MV-4-11 (cell line): ENCODE results near the gene TCF12.
A peak's percentile ranks its signal among the peaks of the same experiment; 100 is the strongest.
"Not testable (repeated sequence)": the region's sequence is repeated elsewhere in the genome, so short reads cannot be mapped to it uniquely, and the experiment has no call there.

Experiments
- DNase-seq: peaks from one replicate; lab custom pipeline; 2025; lab: John Stamatoyannopoulos, UW

Gene TCF12

DNA sequence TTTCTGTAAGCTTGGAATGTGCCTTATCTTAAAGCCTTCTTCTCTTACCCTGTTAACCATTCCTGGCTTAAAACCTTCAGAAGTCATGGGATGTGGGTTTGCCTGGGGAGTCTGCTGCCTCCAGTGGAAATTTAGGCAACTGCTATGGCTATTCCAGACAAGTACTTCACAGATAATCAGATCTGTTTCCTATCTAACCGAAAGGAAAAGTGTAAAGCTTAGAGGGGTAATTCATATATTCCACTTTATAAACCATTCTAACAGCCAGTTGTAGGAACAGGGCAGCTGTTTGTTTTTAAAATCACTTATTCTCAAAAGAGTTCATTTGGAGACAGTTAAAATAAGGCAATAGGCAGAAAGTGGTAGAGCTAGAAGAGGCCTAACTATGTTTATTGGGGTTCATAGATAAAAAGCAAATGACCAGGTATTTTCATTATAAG, 219.9 kb downstream of the TCF12 start:
- DNase-seq, result peak; percentile 18

DNA sequence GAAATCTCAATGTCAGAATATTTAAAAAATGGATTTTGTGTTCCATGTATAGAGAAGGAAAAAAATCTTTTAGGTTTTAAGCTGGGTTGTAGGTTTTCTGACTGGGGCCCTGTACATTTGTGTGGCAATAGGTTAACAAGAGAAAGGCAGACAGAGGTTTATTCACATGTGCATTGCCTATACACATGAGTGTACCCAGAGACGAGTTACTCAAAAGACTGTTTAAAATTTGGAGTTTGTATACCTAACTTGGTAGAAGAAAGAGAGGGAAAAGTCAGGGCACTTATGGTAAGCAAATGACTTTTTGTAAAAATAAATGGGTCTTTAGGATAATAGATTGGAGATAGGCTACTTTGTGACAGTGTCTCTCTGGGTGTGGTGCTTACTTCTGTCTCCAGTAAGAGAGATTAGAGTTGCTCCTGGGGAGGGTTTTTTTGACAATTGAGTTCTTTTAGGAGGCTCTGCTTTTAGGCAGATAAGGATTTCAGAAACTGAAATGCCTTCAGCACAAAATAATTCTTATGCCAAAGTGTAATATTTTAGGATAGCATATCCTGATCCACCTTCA, 225.2 kb downstream of the TCF12 start:
- no peak for DNase-seq

GRCh38 chr15:57144448-57144847, 226.0 kb downstream of the TCF12 start:
- DNase-seq, result peak; percentile 18

GRCh38 chr15:57146506-57147201, 228.2 kb downstream of the TCF12 start:
- peak; percentile 57 for DNase-seq

DNA sequence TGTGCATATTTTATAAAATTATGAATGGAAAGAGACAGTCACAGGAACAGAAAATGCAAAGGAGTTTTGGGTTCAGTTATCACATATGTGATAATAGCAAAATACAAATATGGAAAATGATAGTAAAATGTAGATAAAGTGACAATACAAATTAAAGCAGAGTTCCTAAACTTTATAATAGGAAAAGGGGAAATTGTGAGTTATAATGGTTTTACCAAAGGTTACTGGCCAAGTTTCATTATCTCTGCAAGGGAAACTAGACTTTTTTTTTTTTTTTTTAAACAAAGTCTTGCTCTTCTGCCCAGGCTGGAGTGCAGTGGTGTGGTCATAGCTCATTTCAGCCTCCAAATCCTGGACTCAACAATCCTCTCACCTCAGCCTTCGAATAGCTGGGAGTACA, 229.2 kb downstream of the TCF12 start:
- DNase-seq, result peak; percentile 2

DNA sequence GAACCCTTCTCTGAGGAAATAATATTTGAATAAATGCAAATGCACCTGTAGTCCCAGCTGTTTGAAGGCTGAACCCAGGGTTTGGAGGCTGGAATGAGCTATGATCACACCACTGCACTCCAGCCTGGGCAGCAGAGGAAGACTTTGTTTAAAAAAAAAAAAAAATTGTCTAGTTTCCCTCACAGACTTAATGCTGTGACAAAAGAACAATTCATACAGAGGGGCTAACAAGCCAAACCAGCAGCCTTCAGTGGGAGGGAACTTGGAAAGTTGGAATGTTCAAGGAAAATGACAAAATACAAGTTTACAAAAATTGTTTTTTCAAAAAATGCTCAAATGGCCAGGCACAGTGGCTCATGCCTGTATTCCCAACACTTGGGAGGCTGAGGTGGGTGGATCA, 229.8 kb downstream of the TCF12 start:
- DNase-seq, result no peak

DNA sequence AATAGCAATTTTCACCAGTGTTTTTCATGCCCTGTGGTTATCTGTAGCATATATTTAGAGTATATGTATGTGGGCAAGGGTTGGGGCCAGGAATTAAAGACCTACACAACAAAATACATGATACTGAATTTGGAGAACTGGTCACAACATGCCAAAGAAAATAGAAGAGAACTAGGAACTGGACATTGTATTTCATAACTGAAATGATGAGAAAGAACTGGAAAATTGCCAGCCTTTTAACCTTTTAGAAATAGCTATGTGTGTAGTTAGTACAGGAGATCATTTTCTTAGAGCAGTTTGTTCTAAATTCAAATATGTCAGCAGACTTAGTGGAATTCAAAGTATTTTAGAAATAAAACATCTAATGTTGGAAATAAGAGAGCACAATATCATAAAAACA, 230.8 kb downstream of the TCF12 start:
- peak; percentile 49 for DNase-seq

DNA sequence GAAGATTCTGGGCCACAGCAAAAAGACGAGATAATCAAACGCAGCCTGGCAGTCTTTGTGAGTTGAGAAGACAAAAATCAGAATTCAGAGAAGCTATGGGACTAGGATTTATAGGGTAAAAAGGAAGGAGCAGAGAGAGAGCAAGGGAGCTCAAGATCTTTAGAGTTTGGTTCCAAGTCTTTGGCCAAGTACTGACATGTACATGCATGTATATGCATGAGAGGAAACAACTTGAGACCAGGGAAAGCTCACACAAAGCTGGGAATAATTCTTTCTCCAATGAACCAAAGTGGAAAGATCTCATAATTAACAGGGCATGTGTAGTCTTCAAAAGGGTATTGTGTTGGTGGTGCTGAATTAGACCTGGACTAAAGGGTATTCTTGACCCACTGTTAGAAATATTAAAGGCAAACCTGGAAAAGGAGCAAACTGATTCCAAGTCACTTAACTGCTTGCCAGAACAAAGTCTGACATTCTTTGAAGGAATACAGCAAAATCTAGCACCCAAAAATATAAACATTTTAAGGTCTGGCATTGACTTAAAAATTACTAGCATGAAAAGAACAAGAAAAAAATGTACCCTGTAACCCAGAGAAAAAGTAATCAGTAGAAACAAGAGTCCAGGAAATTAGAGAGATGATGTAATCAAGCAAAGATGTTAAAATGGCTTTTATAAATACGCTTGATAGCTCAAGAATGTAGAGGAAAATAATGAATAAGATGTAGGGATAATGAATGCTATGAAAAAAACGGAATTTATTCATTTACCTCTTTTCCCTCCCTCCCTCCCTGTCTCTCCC, 231.8 kb downstream of the TCF12 start:
- DNase-seq, result no peak

GRCh38 chr15:57150866-57151203, 232.4 kb downstream of the TCF12 start:
- not testable (repeated sequence) for DNase-seq

GRCh38 chr15:57152133-57152532, 233.7 kb downstream of the TCF12 start:
- no peak for DNase-seq

GRCh38 chr15:57152666-57153539, 234.5 kb downstream of the TCF12 start:
- DNase-seq, result peak; percentile 72

GRCh38 chr15:57156210-57156884, 237.9 kb downstream of the TCF12 start:
- DNase-seq, result no peak

DNA sequence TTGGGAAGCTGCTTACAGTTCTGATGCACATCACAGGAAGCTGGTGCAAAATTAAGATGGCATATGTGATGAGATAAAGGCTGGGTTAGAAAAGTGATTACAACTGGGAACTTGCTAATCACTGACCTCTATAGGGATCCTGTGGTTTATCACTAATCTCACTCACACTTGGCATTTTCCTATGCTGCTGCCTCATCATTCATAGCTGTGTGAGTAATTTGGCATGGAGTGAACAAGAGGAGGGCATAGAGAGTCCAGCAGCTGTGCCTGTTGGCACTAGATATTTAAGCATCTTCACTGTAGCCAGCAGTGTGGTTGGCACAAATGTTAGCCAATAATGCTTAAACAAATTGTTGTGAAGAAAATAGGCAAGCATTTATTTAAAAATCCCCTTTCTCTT, 240.1 kb downstream of the TCF12 start:
- DNase-seq, result peak; percentile 20

- no peak for DNase-seq
These were observed 240.7 kb downstream of the TCF12 start for GRCh38 chr15:57158997-57159668.

DNA sequence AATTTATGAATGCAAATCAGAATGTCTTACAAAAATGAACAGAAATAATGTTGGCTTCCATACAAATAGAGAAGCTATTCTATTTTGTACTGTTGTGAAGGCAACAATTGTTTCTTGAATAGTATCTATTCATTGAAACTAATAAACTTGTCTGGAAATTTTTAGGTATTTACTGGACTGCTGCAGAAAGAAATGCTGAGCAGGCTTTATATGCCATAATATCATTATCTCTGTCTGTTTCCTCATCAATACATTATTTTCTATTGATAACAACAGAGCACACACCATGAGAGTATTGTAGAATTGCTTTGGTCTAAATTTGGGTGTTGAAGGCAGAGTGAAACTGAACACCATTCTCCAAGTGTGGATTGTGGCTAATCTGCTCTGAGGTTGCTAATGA, 241.3 kb downstream of the TCF12 start:
- DNase-seq, result no peak

- DNase-seq, result no peak
These were observed 242.5 kb downstream of the TCF12 start for GRCh38 chr15:57160823-57161560.

GRCh38 chr15:57164251-57164650, 245.8 kb downstream of the TCF12 start:
- peak; percentile 24 for DNase-seq

DNA sequence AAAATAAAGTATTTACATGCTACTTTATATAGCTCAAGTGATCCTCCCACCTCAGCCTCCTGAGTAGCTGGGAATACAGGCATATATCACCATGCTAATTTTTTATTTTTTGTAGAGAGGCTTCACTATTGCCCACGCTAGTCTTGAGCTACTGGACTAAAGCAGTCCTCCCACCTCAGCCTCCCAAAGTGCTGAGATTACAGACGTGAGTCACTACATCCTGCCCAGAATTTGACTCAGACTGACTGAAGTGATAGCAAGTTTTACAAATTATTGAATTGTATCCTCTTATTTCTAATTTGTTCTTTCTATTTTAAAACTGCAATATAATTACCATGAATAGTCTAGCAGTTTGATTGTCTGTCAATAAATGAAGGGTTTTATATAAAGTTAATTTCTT, 247.5 kb downstream of the TCF12 start:
- peak; percentile 31 for DNase-seq

- no peak for DNase-seq
These were observed 249.5 kb downstream of the TCF12 start for GRCh38 chr15:57167821-57168395.

DNA sequence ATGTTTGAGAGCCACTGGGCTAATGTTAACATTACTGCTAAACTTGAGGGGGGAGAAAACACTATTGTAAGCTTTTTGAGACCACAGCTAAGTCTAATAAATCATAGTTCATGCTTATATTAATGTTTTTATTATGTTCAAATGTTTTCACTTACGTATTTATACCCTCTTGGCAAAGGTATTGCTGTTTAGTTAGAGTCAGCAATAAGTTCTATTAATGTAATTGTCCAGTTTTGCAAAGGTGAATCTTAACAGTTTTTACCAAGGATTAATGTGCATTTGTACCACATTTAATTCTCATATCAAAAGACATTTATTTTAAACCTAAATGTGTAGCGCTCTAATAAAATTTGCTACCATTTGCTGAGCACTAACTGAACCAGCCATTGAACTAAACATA, 251.2 kb downstream of the TCF12 start:
- DNase-seq, result no peak
